Stomach (tissue), 4 donors: ENCODE measurements around the gene GZMH.

Experiments
- CTCF ChIP-seq, 7 experiments: fragments of 450-650 bp in 4 of 7; fragments of 200-600 bp in 3 of 7; sonication (generic) in 3 of 7; IDR thresholded peaks; one replicate each; pipeline ENCODE4 v1.5.1; 2016 to 2019; ENCODE audit warnings: antibody characterized with exemption in 7 of 7, control low read depth in 2 of 7, mild to moderate bottlenecking in 1 of 7
- EP300 ChIP-seq: sonication (generic); formaldehyde crosslinking; IDR thresholded peaks from one replicate; pipeline ENCODE4 v1.6.1; 2017; ENCODE audit warnings: antibody characterized with exemption

GRCh38 chr14:24597403-24597802 is 12.1 kb downstream of the GZMH start:
- TF ChIP-seq CTCF (IDR thresholded peaks at IDR 0.05) (no peak), EP300 (no peak)
